ENCODE data around the gene GXYLT1. TPM values are rescaled to one million over a fixed set of nuclear protein-coding genes. Genes with fewer than 3 reads are reported as not detected.

The GXYLT1 gene
- polyA plus RNA-seq, 1 experiment = 20.6 TPM

DNA sequence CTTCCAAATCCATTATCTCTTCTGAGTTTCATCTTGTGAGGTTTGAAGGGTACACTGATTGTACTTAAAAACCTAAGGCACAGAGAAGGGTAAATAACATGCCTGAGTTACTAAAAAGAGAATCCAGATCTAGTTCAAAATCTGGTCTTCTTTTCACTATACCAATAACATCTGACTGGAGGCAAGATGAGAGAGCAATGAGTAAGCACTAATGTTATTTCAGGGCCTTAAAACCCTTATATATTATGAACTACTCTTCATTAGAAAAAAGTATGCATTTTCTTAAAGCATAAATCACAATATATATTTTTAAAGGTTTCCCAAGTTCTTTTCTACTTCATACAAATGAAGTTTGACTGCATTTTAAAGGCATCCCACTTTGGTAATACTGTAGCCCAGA is 60.2 kb downstream of the GXYLT1 start:
- Histone ChIP-seq H3K4me3 (ENCODE audit: low read depth, low read length) (no peak overlapping the region), H3K27ac (ENCODE audit: low read depth, low read length) (no peak overlapping the region), H3K27me3 (ENCODE audit: control insufficient read depth, insufficient read depth, low read length) (no peaks in the 10 kb centered on the region), H3K9me3 (ENCODE audit: control insufficient read depth, insufficient read depth, low read length) (no peaks in the 10 kb centered on the region)
- TF ChIP-seq, protein P1, sequence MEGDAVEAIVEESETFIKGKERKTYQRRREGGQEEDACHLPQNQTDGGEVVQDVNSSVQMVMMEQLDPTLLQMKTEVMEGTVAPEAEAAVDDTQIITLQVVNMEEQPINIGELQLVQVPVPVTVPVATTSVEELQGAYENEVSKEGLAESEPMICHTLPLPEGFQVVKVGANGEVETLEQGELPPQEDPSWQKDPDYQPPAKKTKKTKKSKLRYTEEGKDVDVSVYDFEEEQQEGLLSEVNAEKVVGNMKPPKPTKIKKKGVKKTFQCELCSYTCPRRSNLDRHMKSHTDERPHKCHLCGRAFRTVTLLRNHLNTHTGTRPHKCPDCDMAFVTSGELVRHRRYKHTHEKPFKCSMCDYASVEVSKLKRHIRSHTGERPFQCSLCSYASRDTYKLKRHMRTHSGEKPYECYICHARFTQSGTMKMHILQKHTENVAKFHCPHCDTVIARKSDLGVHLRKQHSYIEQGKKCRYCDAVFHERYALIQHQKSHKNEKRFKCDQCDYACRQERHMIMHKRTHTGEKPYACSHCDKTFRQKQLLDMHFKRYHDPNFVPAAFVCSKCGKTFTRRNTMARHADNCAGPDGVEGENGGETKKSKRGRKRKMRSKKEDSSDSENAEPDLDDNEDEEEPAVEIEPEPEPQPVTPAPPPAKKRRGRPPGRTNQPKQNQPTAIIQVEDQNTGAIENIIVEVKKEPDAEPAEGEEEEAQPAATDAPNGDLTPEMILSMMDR (IDR thresholded peaks at IDR 0.05; ENCODE audit: low read depth, low read length) = no peak
- CTCF ChIA-PET = no interaction called here
- POLR2A ChIA-PET = no interaction called here
- no peak for DNase-seq (ENCODE audit: low read depth, low spot score)

DNA sequence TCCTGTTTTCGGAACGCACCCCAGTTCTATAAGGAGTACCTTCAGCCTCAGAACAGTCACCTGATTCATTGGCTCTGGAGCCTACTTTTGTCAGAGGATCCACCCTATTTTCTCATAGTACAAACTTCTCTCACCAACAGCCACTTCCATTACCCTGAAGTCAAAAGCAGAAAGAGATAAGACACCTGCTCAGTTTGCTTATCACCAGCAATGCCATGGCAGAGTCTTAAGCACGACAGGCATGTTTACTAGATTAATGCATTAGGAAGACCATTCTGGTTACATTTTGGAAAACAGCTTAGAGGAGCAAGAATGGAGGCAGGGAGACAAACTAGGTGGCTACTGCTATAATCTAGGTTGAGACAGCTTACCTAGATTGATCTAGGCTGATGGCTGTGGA is 67.7 kb downstream of the GXYLT1 start:
- Histone ChIP-seq H3K27ac (ENCODE audit: low read depth, low read length) (no peak overlapping the region), H3K9me3 (ENCODE audit: control insufficient read depth, insufficient read depth, low read length) (no peaks in the 10 kb centered on the region), H3K4me3 (ENCODE audit: low read depth, low read length) (no peak overlapping the region), H3K27me3 (ENCODE audit: control insufficient read depth, insufficient read depth, low read length) (no peaks in the 10 kb centered on the region)
- CTCF ChIA-PET = no interaction called here
- TF ChIP-seq, protein P1 (IDR thresholded peaks at IDR 0.05; ENCODE audit: low read depth, low read length) = no peak
- no peak for DNase-seq (ENCODE audit: low read depth, low spot score)
- POLR2A ChIA-PET = no interaction called here

DNA sequence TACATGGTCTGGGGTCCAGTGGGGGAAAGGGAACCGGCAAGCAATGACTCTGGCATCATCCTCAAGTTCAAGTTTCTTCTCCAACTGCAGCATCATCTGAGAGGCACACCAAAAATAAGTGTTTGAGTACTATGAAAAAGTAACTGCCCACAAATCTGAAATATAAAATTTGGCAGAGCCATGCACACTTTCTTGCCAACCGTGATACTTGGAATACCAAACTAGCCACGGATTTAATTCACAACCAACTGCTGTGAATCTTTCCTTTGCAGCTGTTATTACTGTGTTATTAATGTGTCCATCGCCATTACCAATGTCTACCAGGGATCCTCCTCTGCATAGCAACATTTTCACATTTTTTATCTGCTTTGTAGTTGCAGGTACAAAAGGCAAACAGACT is 74.6 kb downstream of the GXYLT1 start:
- CTCF ChIA-PET = no interaction called here
- Histone ChIP-seq H3K27me3 (ENCODE audit: control insufficient read depth, insufficient read depth, low read length) (no peaks in the 10 kb centered on the region), H3K9me3 (ENCODE audit: control insufficient read depth, insufficient read depth, low read length) (no peaks in the 10 kb centered on the region), H3K4me3 (ENCODE audit: low read depth, low read length) (no peak overlapping the region), H3K27ac (ENCODE audit: low read depth, low read length) (no peak overlapping the region)
- POLR2A ChIA-PET = no interaction called here
- TF ChIP-seq, protein P1 (IDR thresholded peaks at IDR 0.05; ENCODE audit: low read depth, low read length) = no peak
- no peak for DNase-seq (ENCODE audit: low read depth, low spot score)

- TF ChIP-seq, protein P1 (IDR thresholded peaks at IDR 0.05; ENCODE audit: low read depth, low read length) = no peak
- Histone ChIP-seq H3K9me3 (ENCODE audit: control insufficient read depth, insufficient read depth, low read length) (peaks cover 3% of the 10 kb centered on the region; the same call in 1 of the 2 replicates), H3K4me3 (ENCODE audit: low read depth, low read length) (no peak overlapping the region), H3K27ac (ENCODE audit: low read depth, low read length) (no peak overlapping the region), H3K27me3 (ENCODE audit: control insufficient read depth, insufficient read depth, low read length) (no peaks in the 10 kb centered on the region)
- ChIA-PET POLR2A (no interaction called here), CTCF (interaction anchor here (0.7 to 2.6 kb wide), 3 partner anchors 35 to 1941 kb away, joined by 3 to 6 read pairs (median 6); no protein-coding TSS in a partner anchor)
- DNase-seq (ENCODE audit: low read depth, low spot score) = no peak
These were observed 85.5 kb downstream of the GXYLT1 start for GRCh38 chr12:42059127-42059526.

DNA sequence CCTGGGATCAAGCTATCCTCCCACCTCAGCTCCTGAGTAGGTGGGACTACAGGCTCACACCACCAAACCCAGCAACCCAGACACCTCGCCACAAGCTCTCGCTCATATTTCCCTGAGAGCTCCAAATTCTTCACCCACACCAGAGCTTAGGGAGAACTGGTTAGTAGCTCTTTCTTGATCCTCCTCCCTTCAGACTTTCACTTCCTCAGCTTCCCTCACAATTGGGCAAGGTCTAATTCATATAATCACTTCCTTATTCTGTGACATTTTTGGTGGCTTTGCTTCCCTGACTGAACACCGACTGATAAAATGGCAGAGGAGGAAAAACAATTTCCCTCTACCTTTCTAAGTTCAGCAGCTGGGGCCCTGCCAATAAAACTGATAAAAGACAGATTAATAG is 88.5 kb downstream of the GXYLT1 start:
- H3K4me3 ChIP-seq (ENCODE audit: low read depth, low read length) = no peak overlapping the region
- TF ChIP-seq, protein P1 (IDR thresholded peaks at IDR 0.05; ENCODE audit: low read depth, low read length) = no peak
- H3K27me3 ChIP-seq (ENCODE audit: control insufficient read depth, insufficient read depth, low read length) = no peaks in the 10 kb centered on the region
- DNase-seq (ENCODE audit: low read depth, low spot score) = no peak
- no peak overlapping the region for H3K27ac ChIP-seq (ENCODE audit: low read depth, low read length)
- POLR2A ChIA-PET = no interaction called here
- H3K9me3 ChIP-seq (ENCODE audit: control insufficient read depth, insufficient read depth, low read length) = no peaks in the 10 kb centered on the region
- CTCF ChIA-PET = interaction anchor here (0.5 to 2.3 kb wide), 2 partner anchors 15 to 32 kb away, joined by 4 to 14 read pairs; no protein-coding TSS in a partner anchor
